ENCODE measurements around the gene DNAJA1.
"Not testable (repeated sequence)": the region's sequence is repeated elsewhere in the genome, so short reads cannot be mapped to it uniquely, and the experiment has no call there.

DNAJA1 gene

DNA sequence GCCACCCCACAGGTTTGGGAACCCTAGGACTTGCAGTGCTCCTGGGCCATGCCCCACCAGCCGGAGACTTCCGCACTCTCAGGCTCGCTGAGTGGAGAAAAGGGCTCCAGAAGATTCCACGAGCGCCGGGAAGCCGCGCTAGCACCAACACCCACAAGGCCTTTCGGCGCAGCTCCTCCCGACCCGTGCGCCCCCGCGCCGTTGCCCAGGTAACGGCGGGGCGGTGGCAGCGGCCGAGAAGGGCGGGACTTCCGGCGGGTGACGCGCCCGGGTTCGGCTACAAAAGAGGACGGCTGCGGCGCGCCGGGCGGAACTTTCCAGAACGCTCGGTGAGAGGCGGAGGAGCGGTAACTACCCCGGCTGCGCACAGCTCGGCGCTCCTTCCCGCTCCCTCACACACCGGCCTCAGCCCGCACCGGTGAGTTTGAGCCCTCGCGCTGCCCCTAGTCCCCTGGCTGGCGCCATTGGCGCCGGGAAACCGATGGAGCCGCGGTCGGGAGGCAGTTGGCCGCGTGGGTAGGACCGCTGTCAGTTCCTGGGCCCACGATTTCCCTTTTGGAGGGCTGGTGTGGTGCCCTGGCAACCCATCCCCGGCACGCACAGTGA is at the start of gene DNAJA1:
Gene DNAJA1, plus strand, starts transcription at position 308 of the 606 bp plus-strand sequence. CDS start 1,212 bp downstream, outside the sequence.
- DNase-seq (ENCODE audit: low read depth): peak; percentile 87

DNA sequence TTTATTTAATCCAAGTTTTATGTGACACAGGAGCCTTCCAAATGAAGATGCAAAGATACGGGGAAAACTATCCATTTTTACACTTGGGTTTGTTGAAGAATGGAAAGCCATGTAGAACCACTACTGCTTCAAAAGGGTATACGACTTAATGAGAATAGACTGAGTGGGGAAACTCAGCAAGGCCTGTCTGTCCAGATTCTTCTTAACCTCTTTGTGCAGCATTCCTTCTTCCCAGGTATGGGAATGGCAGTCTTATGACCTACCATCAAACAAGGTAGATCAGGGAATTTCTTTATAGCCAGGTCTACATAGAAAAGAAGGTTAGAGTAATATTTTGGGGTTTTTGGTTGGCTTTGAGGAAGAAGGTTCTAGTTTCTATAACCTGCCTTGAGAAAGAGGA is 47.0 kb upstream of the DNAJA1 start:
- no peak for DNase-seq (ENCODE audit: low read depth)

GRCh38 chr9:32986971-32987370 is 38.1 kb upstream of the DNAJA1 start:
- no peak for DNase-seq (ENCODE audit: low read depth)

- no peak for DNase-seq (ENCODE audit: low read depth)
These were observed 35.4 kb upstream of the DNAJA1 start for GRCh38 chr9:32989660-32990059.

GRCh38 chr9:32991897-32992594 is 33.0 kb upstream of the DNAJA1 start:
- no peak for DNase-seq (ENCODE audit: low read depth)

GRCh38 chr9:32992595-32993238 is 32.4 kb upstream of the DNAJA1 start:
- DNase-seq (ENCODE audit: low read depth): no peak

GRCh38 chr9:33000682-33001055 is 24.4 kb upstream of the DNAJA1 start:
- DNase-seq (ENCODE audit: low read depth): not testable (repeated sequence)

DNA sequence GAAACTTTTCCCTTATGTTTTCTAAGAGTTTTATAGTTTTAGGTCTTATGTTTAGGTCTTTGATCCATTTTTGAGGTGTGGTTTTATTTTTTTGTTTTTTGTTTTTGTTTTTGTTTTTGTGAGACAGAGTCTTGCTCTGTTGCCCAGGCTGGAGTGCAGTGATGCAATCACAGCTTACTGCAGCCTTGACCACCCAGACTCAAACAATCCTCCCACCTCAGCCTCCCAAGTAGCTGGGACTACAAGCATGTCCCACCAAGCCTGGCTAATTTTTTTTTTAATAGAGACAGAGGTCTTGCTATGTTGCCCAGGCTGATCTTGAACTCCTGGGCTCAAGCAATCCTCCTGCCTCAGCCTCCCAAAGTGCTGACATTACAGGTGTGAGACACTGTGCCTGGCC is 19.7 kb upstream of the DNAJA1 start:
- not testable (repeated sequence) for DNase-seq (ENCODE audit: low read depth)

GRCh38 chr9:33007755-33008154 is 17.3 kb upstream of the DNAJA1 start:
- DNase-seq (ENCODE audit: low read depth): no peak

- DNase-seq (ENCODE audit: low read depth): no peak
These were observed 13.2 kb upstream of the DNAJA1 start for GRCh38 chr9:33011831-33012230.

GRCh38 chr9:33012328-33013069 is 12.6 kb upstream of the DNAJA1 start:
- DNase-seq (ENCODE audit: low read depth): no peak

DNA sequence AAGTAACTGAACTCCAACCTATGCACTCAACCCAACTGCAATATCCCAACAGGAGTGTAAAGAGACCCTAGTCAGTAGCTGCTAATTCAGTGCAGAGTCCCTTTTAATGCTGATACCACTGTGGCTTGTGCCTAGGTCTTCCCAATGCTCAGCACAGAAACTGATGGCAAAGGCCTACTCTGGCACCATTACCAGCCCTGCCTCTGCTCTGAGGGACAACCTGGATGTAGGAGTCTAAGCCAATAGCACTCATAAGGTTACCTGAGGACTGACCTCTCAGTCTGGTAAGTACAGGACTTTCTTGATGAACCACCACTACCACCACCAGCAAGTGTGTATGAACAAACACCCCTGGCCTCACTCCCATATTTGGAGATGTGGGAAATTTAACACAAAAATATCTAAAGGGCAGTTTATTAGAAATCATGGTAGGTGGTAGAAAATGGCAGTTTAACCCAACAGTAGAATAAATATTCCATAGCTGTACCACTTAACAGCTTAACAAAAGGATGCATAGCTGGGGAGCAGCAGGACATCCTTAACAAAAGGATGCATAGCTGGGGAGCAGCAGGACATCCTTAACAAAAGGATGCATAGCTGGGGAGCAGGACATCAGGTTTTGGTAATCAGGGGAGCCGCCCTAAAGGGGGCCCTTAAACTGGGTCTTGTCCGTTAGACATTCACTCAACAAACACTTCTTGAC is 11.0 kb upstream of the DNAJA1 start:
- DNase-seq (ENCODE audit: low read depth): no peak

GRCh38 chr9:33014665-33015014 is 10.4 kb upstream of the DNAJA1 start:
- DNase-seq (ENCODE audit: low read depth): no peak

- DNase-seq (ENCODE audit: low read depth): no peak
These were observed 7.6 kb upstream of the DNAJA1 start for GRCh38 chr9:33017283-33018041.

GRCh38 chr9:33019797-33020196 is 5.3 kb upstream of the DNAJA1 start:
- DNase-seq (ENCODE audit: low read depth): no peak

DNA sequence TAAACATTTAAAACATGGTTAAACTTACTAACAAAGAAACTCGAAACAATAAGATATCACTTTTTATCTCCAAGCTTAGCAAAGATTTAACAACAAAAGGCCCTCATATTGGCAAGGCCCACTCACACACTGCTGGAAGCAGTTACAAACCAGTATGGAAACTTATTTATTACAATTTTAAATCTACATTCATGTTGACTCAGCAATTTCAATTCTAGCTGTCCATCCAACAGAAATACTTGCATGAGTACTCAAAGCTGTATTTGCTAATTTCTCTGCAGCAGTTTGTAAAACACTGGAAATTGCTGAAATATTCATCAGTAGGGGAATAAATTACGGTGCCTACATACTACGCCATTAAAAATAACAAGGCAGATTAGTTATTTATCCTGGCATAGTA is 2.8 kb upstream of the DNAJA1 start:
- no peak for DNase-seq (ENCODE audit: low read depth)

- DNase-seq (ENCODE audit: low read depth): no peak
These were observed 2.3 kb upstream of the DNAJA1 start for GRCh38 chr9:33022755-33023154.

GRCh38 chr9:33023661-33024060 is 1.4 kb upstream of the DNAJA1 start:
- DNase-seq (ENCODE audit: low read depth): no peak

DNA sequence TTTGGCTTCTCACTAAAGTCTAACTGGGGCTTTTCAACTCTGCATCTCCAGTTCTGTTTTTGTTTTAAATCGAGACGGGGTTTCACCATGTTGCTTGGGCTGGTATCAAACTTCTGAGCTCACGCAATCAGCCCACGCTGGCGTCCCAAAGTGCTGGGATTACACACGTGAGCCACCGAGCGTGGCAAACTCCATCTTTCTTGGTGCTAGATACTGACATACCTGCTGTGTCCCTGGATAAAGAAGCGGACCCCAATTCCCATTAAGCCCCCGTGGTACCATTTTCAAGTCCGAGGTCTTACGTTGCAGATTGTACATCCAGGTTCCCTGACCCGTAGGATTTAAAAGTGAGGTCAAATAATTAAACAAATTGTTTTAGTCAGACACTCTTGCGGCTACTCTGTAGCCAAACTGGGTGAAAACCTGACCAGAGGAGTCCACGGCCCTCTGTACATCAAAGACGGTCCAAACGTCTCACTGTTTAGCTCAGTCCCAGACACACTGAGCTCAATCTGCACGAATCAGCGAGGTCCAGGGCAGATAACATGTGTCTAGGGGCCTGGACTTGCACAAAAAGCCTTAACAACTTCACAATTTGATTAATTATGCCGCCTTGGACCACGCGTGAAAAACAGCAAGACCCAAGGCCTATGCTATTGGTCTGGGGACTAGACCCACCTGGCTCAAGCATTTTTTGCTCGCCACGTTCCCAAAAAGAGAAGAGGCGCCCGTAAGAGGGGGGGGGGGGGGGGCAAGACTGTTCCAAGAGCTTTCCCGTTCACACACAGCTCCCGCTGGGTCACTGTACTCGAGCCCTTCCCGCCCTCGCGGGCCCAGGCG is 727 bp upstream of the DNAJA1 start:
- DNase-seq (ENCODE audit: low read depth): no peak

DNA sequence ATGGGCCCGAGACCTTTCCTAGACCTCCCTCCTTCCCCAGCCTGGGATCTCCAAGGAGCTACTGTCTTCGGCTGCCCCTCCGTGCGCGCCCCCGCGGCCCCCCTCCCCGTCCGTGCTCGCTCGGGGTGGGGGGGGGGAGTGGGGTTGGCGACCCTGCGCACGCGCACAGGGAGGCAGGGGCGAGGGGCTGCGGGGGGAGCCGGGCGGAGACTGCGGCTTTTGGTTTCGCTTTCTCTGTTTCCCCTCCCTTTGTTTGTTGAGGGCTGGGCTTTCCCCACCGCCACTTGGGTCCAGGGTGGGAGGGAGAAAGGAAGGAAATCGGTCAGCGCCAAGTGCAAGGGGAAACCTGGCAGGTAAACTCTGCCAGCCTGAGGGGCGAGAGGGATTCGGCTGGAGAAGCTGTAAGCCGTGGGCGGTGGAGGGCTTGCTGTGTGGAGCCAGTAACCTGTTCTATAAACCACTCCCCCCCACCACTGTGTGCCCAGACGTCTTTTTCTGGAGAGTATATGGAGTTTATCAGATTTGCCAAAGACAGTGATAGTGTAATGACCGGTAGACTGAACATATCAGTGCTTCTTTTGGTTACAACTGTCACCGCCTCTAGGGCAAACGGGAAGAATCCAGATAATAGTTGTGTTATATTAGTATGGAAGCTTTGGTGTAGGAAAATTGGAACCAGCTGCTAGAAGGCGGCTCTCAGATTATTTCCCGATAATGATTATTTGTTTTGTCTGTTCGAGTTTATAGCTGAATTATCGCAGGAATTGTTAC is 684 bp downstream of the DNAJA1 start:
- DNase-seq (ENCODE audit: low read depth): peak; percentile 59
